GM10248 (cell line): ENCODE data around the gene KIRREL3.

Experiments used
- CTCF ChIA-PET: fragments of 300-600 bp; sonication (Branson Sonifier 250); formaldehyde crosslinking; extraction: SDS; loops from one replicate; lab custom pipeline; 2021; ENCODE audit warnings: antibody characterized with exemption; lab: Yijun Ruan, JAX
- POLR2A ChIA-PET: fragments of 350-650 bp; sonication (Branson Sonifier 250); formaldehyde crosslinking; extraction: SDS; loops from one replicate; lab custom pipeline; 2020; ENCODE audit warnings: antibody characterized with exemption; lab: Yijun Ruan, JAX
- DNase-seq: peaks from one replicate; pipeline ENCODE4 v3.0.0; 2012; ENCODE audit errors: extremely low spot score
- CTCF ChIP-seq: IDR thresholded peaks from 2 replicates; pipeline ENCODE4 v1.5.1; 2012; ENCODE audit warnings: mild to moderate bottlenecking, low read depth; ENCODE audit errors: extremely low read depth, missing control alignments, control extremely low read depth

Gene KIRREL3

GRCh38 chr11:126433244-126433846, 567.2 kb downstream of the KIRREL3 start:
- no peak for DNase-seq
- ChIA-PET CTCF (interaction anchor here (1.2 to 4.9 kb wide), 3 partner anchors 8 to 50 kb away, joined by 3 to 33 read pairs (median 13); no protein-coding TSS in a partner anchor), POLR2A (interaction anchor here (0.8 kb wide), 1 partner anchor 13 kb away, joined by 3 read pairs; no protein-coding TSS in a partner anchor)
- no peak for TF ChIP-seq CTCF

- POLR2A ChIA-PET = interaction anchor here (0.6 kb wide), 1 partner anchor 348 kb away, joined by 4 read pairs; no protein-coding TSS in a partner anchor
- no peak for DNase-seq
- TF ChIP-seq CTCF = no peak
- CTCF ChIA-PET = interaction anchor here (3.7 to 4.9 kb wide), 2 partner anchors 9 to 48 kb away, joined by 13 to 33 read pairs; no protein-coding TSS in a partner anchor
Observed at GRCh38 chr11:126432525-126432924, 568.0 kb downstream of the KIRREL3 start.

GRCh38 chr11:126432065-126432461, 568.5 kb downstream of the KIRREL3 start:
- ChIA-PET CTCF (interaction anchor here (3.7 to 4.9 kb wide), 2 partner anchors 9 to 49 kb away, joined by 13 to 33 read pairs; no protein-coding TSS in a partner anchor), POLR2A (no interaction called here)
- DNase-seq = no peak
- TF ChIP-seq CTCF = no peak

GRCh38 chr11:126431401-126432064, 569.0 kb downstream of the KIRREL3 start:
- CTCF ChIA-PET = interaction anchor here (3.7 to 4.9 kb wide), 2 partner anchors 10 to 49 kb away, joined by 13 to 33 read pairs; no protein-coding TSS in a partner anchor
- DNase-seq = no peak
- no peak for TF ChIP-seq CTCF
- POLR2A ChIA-PET = no interaction called here

- CTCF ChIA-PET = interaction anchor here (4.9 kb wide), 1 partner anchor 11 kb away, joined by 33 read pairs; no protein-coding TSS in a partner anchor
- POLR2A ChIA-PET = no interaction called here
Observed at GRCh38 chr11:126430581-126431335, 569.8 kb downstream of the KIRREL3 start.

More at GRCh38 chr11:126430581-126431335, 569.8 kb downstream of the KIRREL3 start:
- DNase-seq = no peak
- TF ChIP-seq CTCF = no peak
